HepG2 (cell line): ENCODE data around the gene CERS1. TPM values are rescaled to one million over a fixed set of nuclear protein-coding genes. Genes with fewer than 3 reads are reported as not detected.

ENCODE experiments used
- ATAC-seq: fragments of 200-7000 bp; cut with Tn5 transposase; 3 replicates; pipeline ENCODE4 v1.9.1; 2020; ENCODE audit warnings: mild to moderate bottlenecking, moderate library complexity
- BruUV-seq: library from RNA; stranded (reverse); fragments of 400-500 nt; replicated peaks from 2 replicates; lab custom pipeline; 2021; lab: Mats Ljungman, UMichigan
- CTCF ChIA-PET: fragments of 300-600 bp; formaldehyde crosslinking; extraction: SDS; loops from one replicate; lab custom pipeline; 2021; ENCODE audit warnings: low total read pairs, inconsistent platforms, low intra/inter-chr PET ratio; lab: Yijun Ruan, JAX
- POLR2A ChIA-PET: fragments of 350-600 bp; sonication (Branson Sonifier 250); formaldehyde crosslinking; loops from one replicate; lab custom pipeline; 2020; ENCODE audit warnings: antibody characterized with exemption, inconsistent platforms; lab: Yijun Ruan, JAX
- DNase-seq: peaks from one replicate; pipeline ENCODE4 v3.0.0-alpha.2; 2015; ENCODE audit warnings: low spot score
- FAIRE-seq: peaks from 3 replicates; lab custom pipeline; 2011; peaks lifted over from hg19 to GRCh38; lab: Jason Lieb, UNC
- H2AFZ ChIP-seq: one replicate; pipeline ENCODE4 v1.6.1; 2011; ENCODE audit warnings: low read length, inconsistent platforms
- H3K27ac ChIP-seq: fragments of 300-600 bp; 3 replicates; pipeline ENCODE4 v1.8.0; 2011; ENCODE audit warnings: mixed run types, mild to moderate bottlenecking, mixed read lengths, low read length, inconsistent platforms; ENCODE audit not compliant: insufficient read depth; ENCODE audit errors: extremely low read length
- H3K27me3 ChIP-seq, 2 experiments: fragments of 200-600 bp in 1 of 2; 2 replicates in 1 of 2; 3 replicates in 1 of 2; pipeline versions ENCODE4 v1.6.0 to v1.8.0; 2011; ENCODE audit warnings: low read length in 2 of 2, mild to moderate bottlenecking in 2 of 2, moderate library complexity in 2 of 2, inconsistent platforms in 1 of 2; ENCODE audit not compliant: insufficient read depth in 2 of 2, control insufficient read depth in 1 of 2
- H3K36me3 ChIP-seq, 2 experiments: fragments of 200-600 bp in 1 of 2; replicated peaks in 1 of 2; 2 replicates in 1 of 2; 3 replicates in 1 of 2; pipeline versions ENCODE4 v1.5.1 to v1.8.0; 2011; ENCODE audit warnings: low read length in 2 of 2, inconsistent platforms in 1 of 2; ENCODE audit not compliant: insufficient read depth in 2 of 2, control insufficient read depth in 1 of 2
- H3K4me1 ChIP-seq: 2 replicates; pipeline ENCODE4 v1.5.1; 2012; ENCODE audit warnings: low read length, inconsistent platforms; ENCODE audit not compliant: insufficient read depth
- H3K4me2 ChIP-seq: 2 replicates; pipeline ENCODE4 v1.6.0; 2011; ENCODE audit warnings: low read depth, low read length, inconsistent platforms
- H3K4me3 ChIP-seq, 3 experiments: fragments of 200-600 bp in 1 of 3; sonication (generic), shearing (Covaris generic) in 1 of 3; replicated peaks in 1 of 3; 2 replicates each; pipeline ENCODE4 v1.5.1; 2011 to 2016; ENCODE audit warnings: low read length in 3 of 3, inconsistent platforms in 2 of 3, low read depth in 2 of 3, mild to moderate bottlenecking in 2 of 3, control low read depth in 1 of 3, mixed read lengths in 1 of 3; ENCODE audit not compliant: insufficient read depth in 1 of 3
- H3K79me2 ChIP-seq: one replicate; pipeline ENCODE4 v1.6.1; 2011; ENCODE audit warnings: low read length, inconsistent platforms; ENCODE audit not compliant: insufficient read depth
- H3K9ac ChIP-seq: 2 replicates; pipeline ENCODE4 v1.6.0; 2011; ENCODE audit warnings: mild to moderate bottlenecking, low read depth, low read length, inconsistent platforms; ENCODE audit not compliant: insufficient read depth
- H3K9me3 ChIP-seq: 2 replicates; pipeline ENCODE4 v1.5.1; 2012; ENCODE audit warnings: mild to moderate bottlenecking, low read length
- H4K20me1 ChIP-seq: 2 replicates; pipeline ENCODE4 v1.6.0; 2011; ENCODE audit warnings: inconsistent platforms, mild to moderate bottlenecking, low read length, moderate library complexity; ENCODE audit not compliant: insufficient read depth
- AGO2 ChIP-seq: fragments of 200-400 bp; formaldehyde crosslinking; optimal IDR thresholded peaks from 2 replicates; pipeline ENCODE3; 2017; ENCODE audit warnings: mild to moderate bottlenecking, low read depth, low read length, moderate library complexity
- CREB1 ChIP-seq, 2 experiments: fragments of 450-650 bp in 1 of 2; IDR thresholded peaks; 2 replicates each; pipeline ENCODE4 v1.6.1; 2016 to 2017; ENCODE audit warnings: control low read depth in 1 of 2, mild to moderate bottlenecking in 1 of 2, missing compliant biosample characterization in 1 of 2, missing genetic modification characterization in 1 of 2
- DMAP1 ChIP-seq: IDR thresholded peaks from 2 replicates; pipeline ENCODE4 v1.6.1; 2016
- EEA1 ChIP-seq: sonication (generic); formaldehyde crosslinking; IDR thresholded peaks from 2 replicates; pipeline ENCODE4 v1.5.1; 2020; ENCODE audit warnings: mild to moderate bottlenecking, missing genetic modification reagents, borderline replicate concordance
- FOXO4 ChIP-seq: sonication (generic); formaldehyde crosslinking; conservative IDR thresholded peaks from 2 replicates; pipeline ENCODE4 v1.8.1; 2023; ENCODE audit warnings: missing genetic modification reagents
- HNF4A ChIP-seq: sonication (generic); formaldehyde crosslinking; IDR thresholded peaks from 2 replicates; pipeline ENCODE4 v1.4.0; 2020; ENCODE audit warnings: missing genetic modification reagents
- NFE2L2 ChIP-seq: fragments of 150-350 bp; IDR thresholded peaks from 2 replicates; pipeline ENCODE4 v1.6.1; 2014; ENCODE audit warnings: low read length
- NFIC ChIP-seq: IDR thresholded peaks from 2 replicates; pipeline ENCODE4 v1.6.1; 2012; ENCODE audit warnings: mild to moderate bottlenecking, low read length, inconsistent platforms
- NFKBIZ ChIP-seq: IDR thresholded peaks from 2 replicates; pipeline ENCODE4 v1.6.1; 2018; ENCODE audit warnings: missing genetic modification reagents, missing compliant biosample characterization
- RBM22 ChIP-seq: fragments of 200-400 bp; formaldehyde crosslinking; optimal IDR thresholded peaks from 2 replicates; pipeline ENCODE3; 2017; ENCODE audit warnings: mild to moderate bottlenecking, low read length, moderate library complexity
- RXRB ChIP-seq: IDR thresholded peaks from 2 replicates; pipeline ENCODE4 v1.6.1; 2016; ENCODE audit warnings: borderline replicate concordance, missing genetic modification reagents, missing compliant biosample characterization
- SSRP1 ChIP-seq: IDR thresholded peaks from 2 replicates; pipeline ENCODE4 v1.6.1; 2016; ENCODE audit warnings: control low read depth
- ZKSCAN1 ChIP-seq: fragments of 150-350 bp; IDR thresholded peaks from 2 replicates; pipeline ENCODE4 v1.6.1; 2014; ENCODE audit warnings: low read length
- ZNF670 ChIP-seq: sonication (generic); formaldehyde crosslinking; IDR thresholded peaks from 2 replicates; pipeline ENCODE4 v1.8.0; 2022; ENCODE audit warnings: mild to moderate bottlenecking, missing genetic modification reagents, borderline replicate concordance
- WGBS: methylation state at CpG from one replicate; pipeline ENCODE4 v1.1.6; 2017; ENCODE audit warnings: low lambda C conversion rate; 5-methylcytosine and 5-hydroxymethylcytosine counted together
- in situ Hi-C: cut with HindIII; loops from 2 replicates; pipeline ENCODE4 v1.10.0; 2017; ENCODE audit warnings: low pct_unique_long_range_greater_than_20kb; ENCODE audit not compliant: extremely low pct_ligation_motif_present
- intact Hi-C: fragments of 100-400 bp; cut with micrococcal nuclease; formaldehyde crosslinking; loops from one replicate; pipeline ENCODE4 v1.10.0; 2022; ENCODE audit not compliant: unreplicated experiment
- polyA plus RNA-seq, 8 experiments: library from polyadenylated mRNA; depleted of rRNA in 3 of 8; stranded (reverse) in 7 of 8; unstranded in 1 of 8; fragments of >200 nt; fragmentation: Illumina TruSeq in 4 of 8; extraction: Trizol in 4 of 8; gene quantifications; 2 replicates each; pipeline versions ENCODE4 v1.2.1 to v1.2.3, GENCODE V29; 2011 to 2016; ENCODE audit warnings: low read depth in 4 of 8, missing spikeins in 1 of 8, mixed read lengths in 1 of 8; ENCODE audit not compliant: insufficient read depth in 1 of 8
- total RNA-seq, 5 experiments: library from RNA; depleted of rRNA; stranded (reverse); fragments of >200 nt; fragmentation: Illumina TruSeq; extraction: Trizol; gene quantifications; 2 replicates each; pipeline ENCODE4 v1.2.3, GENCODE V29; 2016; ENCODE audit warnings: low read depth in 1 of 5
- TF ChIP-seq, protein P1 (sequence below): sonication (generic); formaldehyde crosslinking; IDR thresholded peaks from 2 replicates; pipeline ENCODE4 v1.8.1; 2023; ENCODE audit warnings: mild to moderate bottlenecking, missing genetic modification reagents
- TF ChIP-seq, protein P2 (sequence below): sonication (generic); formaldehyde crosslinking; IDR thresholded peaks from 2 replicates; pipeline ENCODE4 v1.8.1; 2023; ENCODE audit warnings: mild to moderate bottlenecking, missing genetic modification reagents, borderline replicate concordance
- TF ChIP-seq, protein P3 (sequence below): IDR thresholded peaks from 2 replicates; pipeline ENCODE4 v1.6.1; 2016

The CERS1 gene
- total and polyA plus RNA-seq, 2 of the 13 experiments (the other 11 are each of a cell fraction or from before 2014, with no cell fraction given): 4.6 to 9.8 TPM

DNA sequence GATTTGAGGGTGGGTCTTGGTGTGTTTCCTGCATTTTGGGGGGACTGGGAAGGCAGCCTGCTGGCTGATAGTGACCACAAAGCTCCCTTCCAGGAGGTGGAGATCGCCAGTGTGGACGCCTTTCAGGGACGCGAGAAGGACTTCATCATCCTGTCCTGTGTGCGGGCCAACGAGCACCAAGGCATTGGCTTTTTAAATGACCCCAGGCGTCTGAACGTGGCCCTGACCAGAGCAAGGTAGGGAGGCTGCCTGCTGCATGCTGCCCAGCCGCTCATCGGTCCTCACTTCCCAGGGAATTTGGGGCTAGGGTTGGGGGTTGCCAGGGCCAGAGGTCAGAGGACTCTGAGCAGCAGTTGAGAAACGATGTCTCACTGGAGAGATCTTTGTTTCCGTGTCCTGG lies 34.0 kb downstream of the CERS1 start:
- H3K36me3 ChIP-seq: peaks cover 58 to 90% of the 10 kb centered on the region in 2 experiments
- no peak overlapping the region for H3K9ac ChIP-seq
- no peaks in the 10 kb centered on the region for H3K27me3 ChIP-seq

GRCh38 chr19:18861235-18861634 lies 34.7 kb downstream of the CERS1 start:
- Histone ChIP-seq H2AFZ (no peak overlapping the region), H3K79me2 (no peaks in the 10 kb centered on the region), H3K4me1 (no peaks in the 10 kb centered on the region), H3K9ac (no peak overlapping the region), H3K9me3 (no peaks in the 10 kb centered on the region), H3K27ac (no peak overlapping the region), H3K4me2 (no peak overlapping the region), H4K20me1 (no peaks in the 10 kb centered on the region), H3K27me3 (no peaks in the 10 kb centered on the region), H3K4me3 (no peak overlapping the region), H3K36me3 (peaks cover 63 to 92% of the 10 kb centered on the region in 2 experiments)
- DNase-seq (no peak), ATAC-seq (no peak), FAIRE-seq (no peak)
- BruUV-seq: no TSS peak
- WGBS: 94% methylated on average over 8 of the region's 9 CpGs
- CTCF ChIA-PET: no interaction called here
- TF ChIP-seq, protein P1, sequence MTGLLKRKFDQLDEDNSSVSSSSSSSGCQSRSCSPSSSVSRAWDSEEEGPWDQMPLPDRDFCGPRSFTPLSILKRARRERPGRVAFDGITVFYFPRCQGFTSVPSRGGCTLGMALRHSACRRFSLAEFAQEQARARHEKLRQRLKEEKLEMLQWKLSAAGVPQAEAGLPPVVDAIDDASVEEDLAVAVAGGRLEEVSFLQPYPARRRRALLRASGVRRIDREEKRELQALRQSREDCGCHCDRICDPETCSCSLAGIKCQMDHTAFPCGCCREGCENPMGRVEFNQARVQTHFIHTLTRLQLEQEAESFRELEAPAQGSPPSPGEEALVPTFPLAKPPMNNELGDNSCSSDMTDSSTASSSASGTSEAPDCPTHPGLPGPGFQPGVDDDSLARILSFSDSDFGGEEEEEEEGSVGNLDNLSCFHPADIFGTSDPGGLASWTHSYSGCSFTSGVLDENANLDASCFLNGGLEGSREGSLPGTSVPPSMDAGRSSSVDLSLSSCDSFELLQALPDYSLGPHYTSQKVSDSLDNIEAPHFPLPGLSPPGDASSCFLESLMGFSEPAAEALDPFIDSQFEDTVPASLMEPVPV (CRISPR knock-in tag): no peak
- TF ChIP-seq RBM22 (peak; percentile 21), SSRP1 (CRISPR knock-in tag) (no peak), DMAP1 (CRISPR knock-in tag) (no peak), ZKSCAN1 (no peak), CREB1 (IDR thresholded peaks at IDR 0.05) (no peak), CREB1 (CRISPR knock-in tag; IDR thresholded peaks at IDR 0.05) (no peak), HNF4A (CRISPR knock-in tag) (no peak), NFE2L2 (no peak), NFKBIZ (no peak), FOXO4 (CRISPR knock-in tag) (0 out of 2 replicates have a peak, but pooled peaks have one; percentile 29), RXRB (CRISPR knock-in tag) (no peak), EEA1 (no peak)
- intact Hi-C loops (no loop called here), in situ Hi-C loops (no loop called here)
- POLR2A ChIA-PET: no interaction called here

More for the DNA sequence above, 34.0 kb downstream of the CERS1 start:
- ChIA-PET POLR2A (no interaction called here), CTCF (no interaction called here)
- in situ Hi-C loops: no loop called here
- no TSS peak for BruUV-seq
- Histone ChIP-seq H4K20me1 (no peaks in the 10 kb centered on the region), H2AFZ (no peak overlapping the region), H3K4me3 (no peak overlapping the region), H3K4me2 (no peak overlapping the region), H3K4me1 (no peaks in the 10 kb centered on the region), H3K79me2 (no peaks in the 10 kb centered on the region), H3K9me3 (no peaks in the 10 kb centered on the region), H3K27ac (no peak overlapping the region)
- 96% methylated on average over 5 of the region's 12 CpGs for WGBS
- FAIRE-seq (no peak), DNase-seq (no peak), ATAC-seq (no peak)
- TF ChIP-seq AGO2 (peak; percentile 55), NFIC (no peak), ZNF670 (CRISPR knock-in tag) (no peak)
- TF ChIP-seq, protein P2, sequence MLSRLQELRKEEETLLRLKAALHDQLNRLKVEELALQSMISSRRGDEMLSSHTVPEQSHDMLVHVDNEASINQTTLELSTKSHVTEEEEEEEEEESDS (CRISPR knock-in tag): no peak
- TF ChIP-seq, protein P3, sequence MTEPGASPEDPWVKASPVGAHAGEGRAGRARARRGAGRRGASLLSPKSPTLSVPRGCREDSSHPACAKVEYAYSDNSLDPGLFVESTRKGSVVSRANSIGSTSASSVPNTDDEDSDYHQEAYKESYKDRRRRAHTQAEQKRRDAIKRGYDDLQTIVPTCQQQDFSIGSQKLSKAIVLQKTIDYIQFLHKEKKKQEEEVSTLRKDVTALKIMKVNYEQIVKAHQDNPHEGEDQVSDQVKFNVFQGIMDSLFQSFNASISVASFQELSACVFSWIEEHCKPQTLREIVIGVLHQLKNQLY (CRISPR knock-in tag): no peak
- intact Hi-C loops: no loop called here
